Activated T-cell treated with anti-CD3 and anti-CD28 coated beads for 1 hour (primary cell): ENCODE measurements around the gene UBTD1.
"Not testable (repeated sequence)": the region's sequence is repeated elsewhere in the genome, so short reads cannot be mapped to it uniquely, and the experiment has no call there.

Experiments
- DNase-seq: peaks from one replicate; pipeline ENCODE4 v3.0.0-alpha.2; 2020; ENCODE audit warnings: low read depth

UBTD1 gene

GRCh38 chr10:97563337-97563736 is 64.6 kb downstream of the UBTD1 start:
- DNase-seq, result no peak

GRCh38 chr10:97564776-97565175 is 66.1 kb downstream of the UBTD1 start:
- no peak for DNase-seq

- no peak for DNase-seq
Observed at GRCh38 chr10:97566336-97566996, 67.7 kb downstream of the UBTD1 start.

DNA sequence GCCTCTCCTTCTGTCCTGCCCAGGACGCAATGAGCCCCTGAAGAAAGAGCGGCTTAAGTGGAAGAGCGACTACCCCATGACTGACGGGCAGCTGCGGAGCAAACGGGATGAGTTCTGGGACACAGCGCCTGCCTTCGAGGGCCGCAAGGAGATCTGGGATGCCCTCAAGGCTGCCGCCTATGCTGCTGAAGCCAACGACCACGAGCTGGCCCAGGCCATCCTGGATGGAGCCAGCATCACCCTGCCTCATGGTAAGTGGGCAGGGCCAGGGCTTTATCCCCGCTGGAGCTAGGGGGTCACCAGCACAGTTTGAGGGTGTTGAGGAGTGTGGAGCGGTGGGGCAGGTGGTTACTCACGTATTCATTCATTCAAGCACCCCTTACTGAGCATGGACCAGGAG is 69.2 kb downstream of the UBTD1 start:
- no peak for DNase-seq

- DNase-seq, result no peak
Observed at GRCh38 chr10:97570146-97570788, 71.5 kb downstream of the UBTD1 start.

DNA sequence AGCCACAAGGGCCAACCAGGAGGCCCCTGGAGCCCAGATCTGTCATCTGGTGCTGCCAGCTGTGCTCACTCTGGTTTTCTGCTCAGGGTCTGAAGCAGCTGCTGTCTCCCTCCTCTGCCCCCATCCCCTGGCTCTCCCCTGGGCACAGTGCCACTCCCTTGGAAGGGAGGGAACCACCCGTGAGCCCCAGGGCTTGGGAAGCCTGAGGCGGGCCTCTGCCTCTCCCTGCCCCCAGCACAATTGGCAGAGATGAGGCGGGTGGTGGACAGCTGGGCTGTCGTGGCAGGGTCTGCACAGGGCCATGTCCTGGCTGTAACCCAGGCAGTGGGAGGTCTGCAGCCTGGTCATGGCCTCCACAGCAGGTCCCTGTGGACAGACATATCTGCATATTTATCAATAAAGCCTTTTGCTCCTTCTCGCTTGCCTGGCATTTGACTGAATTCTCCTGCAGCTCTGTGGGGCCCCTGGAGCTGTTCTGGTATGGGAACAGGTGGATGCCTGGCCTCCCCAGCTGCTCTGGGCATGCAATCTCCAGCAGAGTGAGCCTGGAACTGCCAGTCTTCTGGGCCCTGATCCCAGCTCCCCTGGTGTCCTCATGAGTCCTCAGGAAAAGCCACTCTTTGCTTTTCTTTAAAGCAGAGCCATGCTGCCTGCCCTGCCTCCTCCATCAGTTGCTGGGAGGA is 72.2 kb downstream of the UBTD1 start:
- DNase-seq, result no peak

- no peak for DNase-seq
Observed at GRCh38 chr10:97571622-97572021, 72.9 kb downstream of the UBTD1 start.

DNA sequence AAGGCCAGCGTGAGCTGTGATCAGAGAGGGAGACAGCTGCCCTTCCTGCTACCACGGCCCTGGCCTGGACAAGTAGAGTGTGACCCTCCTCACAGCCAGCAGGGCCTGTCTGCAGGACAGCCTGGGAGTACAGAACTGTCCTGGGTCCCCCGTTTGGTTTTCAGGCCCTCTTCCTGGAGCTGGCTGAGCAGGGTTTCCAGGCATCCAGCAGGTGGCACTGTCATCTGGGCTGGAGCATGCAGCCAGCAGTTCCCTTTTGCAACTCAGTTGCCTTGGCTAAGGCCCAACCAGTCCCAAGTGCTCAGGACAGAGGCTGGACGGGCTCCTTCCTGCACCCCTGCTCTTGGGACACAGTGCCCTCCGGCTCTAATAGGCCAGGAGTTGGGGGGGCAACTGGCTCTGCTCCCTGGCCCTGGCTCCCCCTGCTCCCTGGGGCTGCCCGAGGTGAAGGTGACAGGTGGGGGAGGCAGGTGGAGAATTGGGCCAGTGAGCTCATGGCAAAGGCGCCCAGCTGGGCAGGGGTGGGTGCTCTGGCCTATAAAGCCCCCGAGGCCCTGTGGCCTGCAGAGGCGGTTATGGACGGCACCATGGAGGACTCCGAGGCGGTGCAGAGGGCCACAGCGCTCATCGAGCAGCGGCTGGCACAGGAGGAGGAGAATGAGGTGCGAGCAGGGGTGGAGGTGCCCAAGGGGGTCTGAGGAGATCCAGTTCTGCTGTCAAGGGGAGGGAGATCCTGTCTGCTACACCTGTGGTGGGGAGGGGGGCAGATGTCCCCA is 73.7 kb downstream of the UBTD1 start, which contains the start of gene ANKRD2:
Gene ANKRD2 (plus strand): TSS at position 566 of the 776 bp plus-strand sequence. CDS start 10 bp downstream, at position 576.
- peak; percentile 34 for DNase-seq

- DNase-seq, result no peak
Observed at GRCh38 chr10:97573021-97573420, 74.3 kb downstream of the UBTD1 start.

GRCh38 chr10:97573672-97574071 is 74.9 kb downstream of the UBTD1 start:
- DNase-seq, result no peak

DNA sequence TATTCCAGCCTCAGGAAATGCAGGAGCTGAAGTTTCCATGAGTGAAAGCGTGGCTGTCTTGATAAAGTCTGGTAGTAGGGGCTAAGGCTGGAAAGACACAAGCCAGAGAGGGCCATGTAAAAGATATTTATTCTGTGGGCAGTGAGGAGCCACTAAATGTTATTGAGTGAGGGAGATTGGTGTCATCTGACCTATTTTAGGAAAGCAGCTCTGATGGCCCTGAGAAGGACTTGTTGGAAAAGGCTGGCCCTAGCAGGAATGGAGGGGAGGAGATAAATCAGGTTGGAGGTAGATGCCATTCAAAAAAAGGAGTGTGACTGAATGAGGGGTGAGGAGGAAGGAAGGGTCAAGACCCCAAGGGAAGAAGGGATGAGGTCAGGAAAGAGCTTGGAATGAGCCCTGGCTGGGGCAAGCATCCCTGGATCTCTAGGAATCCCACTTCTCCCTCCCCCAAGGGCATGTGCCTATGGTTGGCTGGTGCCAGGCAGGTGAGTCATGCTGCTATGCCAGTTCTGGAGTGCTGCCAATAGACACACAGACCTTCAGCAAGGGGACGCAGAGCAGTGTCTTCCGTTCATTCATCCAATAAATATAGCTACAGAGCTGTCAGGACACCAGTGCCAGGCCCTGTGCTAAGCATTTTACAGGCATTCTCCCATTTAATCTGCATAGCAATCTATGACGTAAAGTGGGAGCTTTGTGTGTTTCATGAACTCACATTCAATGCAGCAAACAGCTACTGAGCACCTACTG is 75.8 kb downstream of the UBTD1 start:
- DNase-seq, result no peak

DNA sequence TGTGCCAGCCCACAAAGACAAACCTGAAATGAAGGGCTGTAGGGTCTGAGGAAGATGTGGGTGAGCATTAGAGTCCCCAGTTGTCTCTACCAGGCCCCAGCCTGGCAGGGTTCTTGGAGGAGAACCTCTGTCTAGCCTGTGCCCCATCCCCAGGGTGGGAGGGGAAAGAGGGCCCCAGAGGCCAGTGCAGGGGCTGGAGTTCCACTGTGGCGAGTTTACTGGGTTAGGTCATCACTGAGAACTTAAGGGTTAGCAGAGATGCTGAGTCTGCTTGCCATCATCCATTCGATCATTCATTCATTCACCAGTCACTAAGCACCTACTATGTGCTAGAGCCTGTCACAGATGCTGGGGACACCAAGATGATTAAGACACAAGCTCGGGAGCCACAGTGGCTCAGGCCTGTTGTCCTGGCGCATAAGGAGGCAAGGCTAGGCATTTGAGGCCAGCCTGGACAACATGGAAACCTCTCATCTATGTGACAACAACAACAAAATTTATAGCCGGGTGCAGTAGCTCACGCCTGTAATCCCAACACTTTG is 76.5 kb downstream of the UBTD1 start:
- no peak for DNase-seq

DNA sequence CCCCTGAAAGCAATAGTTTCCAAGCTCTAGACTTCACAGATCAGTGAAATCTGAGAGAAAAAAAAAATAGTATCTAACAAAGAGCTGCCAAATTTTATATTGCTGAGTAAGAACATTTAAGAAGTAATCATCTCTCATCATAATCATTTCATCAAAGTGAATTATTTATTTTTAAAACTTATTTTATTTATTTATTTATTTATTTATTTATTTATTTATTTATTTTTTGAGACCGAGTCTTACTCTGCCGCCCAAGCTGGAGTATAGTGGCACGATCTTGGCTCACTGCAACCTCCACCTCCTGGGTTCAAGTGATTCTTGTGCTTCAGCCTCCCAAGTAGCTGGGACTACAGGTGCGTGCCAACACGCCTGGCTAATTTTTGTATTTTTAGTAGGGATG is 77.8 kb downstream of the UBTD1 start:
- not testable (repeated sequence) for DNase-seq

DNA sequence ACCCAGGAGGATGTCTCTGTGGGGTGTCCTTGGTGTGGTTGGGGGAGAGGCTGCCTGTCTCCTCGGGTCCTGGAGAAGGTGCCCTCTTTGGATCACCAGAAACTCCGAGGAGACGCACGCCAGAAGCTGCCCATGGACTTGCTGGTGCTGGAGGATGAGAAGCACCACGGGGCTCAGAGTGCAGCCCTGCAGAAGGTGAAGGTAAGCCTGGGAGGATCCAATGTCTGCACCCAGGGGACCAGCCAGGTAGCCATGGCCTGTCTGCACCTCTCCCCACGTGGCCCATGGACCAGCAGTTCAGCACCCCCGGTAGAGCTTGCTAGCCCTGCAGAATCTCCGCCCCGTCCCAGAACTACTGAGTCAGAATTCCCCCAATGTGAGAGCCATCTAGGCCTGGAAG is 79.0 kb downstream of the UBTD1 start:
- no peak for DNase-seq

DNA sequence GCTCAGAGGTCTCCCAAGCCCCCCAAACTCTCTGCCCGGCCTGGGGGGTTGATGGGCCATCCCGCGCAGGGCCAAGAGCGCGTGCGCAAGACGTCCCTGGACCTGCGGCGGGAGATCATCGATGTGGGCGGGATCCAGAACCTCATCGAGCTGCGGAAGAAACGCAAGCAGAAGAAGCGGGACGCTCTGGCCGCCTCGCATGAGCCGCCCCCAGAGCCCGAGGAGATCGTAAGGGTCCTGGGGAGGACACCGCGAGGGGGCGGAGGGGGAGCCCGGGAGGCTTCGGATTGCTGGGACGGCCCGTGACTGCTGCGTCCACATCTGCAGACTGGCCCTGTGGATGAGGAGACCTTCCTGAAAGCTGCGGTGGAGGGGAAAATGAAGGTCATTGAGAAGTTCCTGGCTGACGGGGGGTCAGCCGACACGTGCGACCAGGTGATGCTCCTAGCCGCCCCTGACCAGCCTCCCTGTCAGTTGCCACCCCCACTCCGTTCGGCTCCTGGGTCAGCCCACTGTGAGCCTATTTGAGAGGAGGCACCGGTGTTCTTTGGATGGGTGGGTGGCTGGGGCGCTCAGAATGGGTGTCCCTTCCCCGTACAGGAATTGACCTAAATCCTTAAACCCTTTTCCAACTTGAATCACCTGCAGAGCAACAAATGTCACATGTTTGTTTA is 79.6 kb downstream of the UBTD1 start:
- no peak for DNase-seq

GRCh38 chr10:97580421-97581367 is 82.0 kb downstream of the UBTD1 start:
- no peak for DNase-seq

GRCh38 chr10:97582169-97582568 is 83.4 kb downstream of the UBTD1 start:
- DNase-seq, result no peak

DNA sequence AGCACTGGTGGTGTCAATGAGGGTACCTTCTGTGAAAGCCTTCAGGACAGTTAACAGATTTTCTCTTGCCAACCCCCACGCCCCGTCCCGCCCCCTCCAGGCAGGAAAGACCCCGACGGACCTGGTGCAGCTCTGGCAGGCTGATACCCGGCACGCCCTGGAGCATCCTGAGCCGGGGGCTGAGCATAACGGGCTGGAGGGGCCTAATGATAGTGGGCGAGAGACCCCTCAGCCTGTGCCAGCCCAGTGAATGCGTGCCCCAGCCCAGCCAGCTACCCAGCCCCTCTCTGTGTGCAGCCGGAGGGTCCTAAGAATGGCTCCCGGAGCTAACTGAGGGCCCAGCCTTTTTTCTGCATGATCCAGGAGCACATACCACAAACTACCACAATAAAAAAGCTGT is 84.8 kb downstream of the UBTD1 start:
- DNase-seq, result no peak

DNA sequence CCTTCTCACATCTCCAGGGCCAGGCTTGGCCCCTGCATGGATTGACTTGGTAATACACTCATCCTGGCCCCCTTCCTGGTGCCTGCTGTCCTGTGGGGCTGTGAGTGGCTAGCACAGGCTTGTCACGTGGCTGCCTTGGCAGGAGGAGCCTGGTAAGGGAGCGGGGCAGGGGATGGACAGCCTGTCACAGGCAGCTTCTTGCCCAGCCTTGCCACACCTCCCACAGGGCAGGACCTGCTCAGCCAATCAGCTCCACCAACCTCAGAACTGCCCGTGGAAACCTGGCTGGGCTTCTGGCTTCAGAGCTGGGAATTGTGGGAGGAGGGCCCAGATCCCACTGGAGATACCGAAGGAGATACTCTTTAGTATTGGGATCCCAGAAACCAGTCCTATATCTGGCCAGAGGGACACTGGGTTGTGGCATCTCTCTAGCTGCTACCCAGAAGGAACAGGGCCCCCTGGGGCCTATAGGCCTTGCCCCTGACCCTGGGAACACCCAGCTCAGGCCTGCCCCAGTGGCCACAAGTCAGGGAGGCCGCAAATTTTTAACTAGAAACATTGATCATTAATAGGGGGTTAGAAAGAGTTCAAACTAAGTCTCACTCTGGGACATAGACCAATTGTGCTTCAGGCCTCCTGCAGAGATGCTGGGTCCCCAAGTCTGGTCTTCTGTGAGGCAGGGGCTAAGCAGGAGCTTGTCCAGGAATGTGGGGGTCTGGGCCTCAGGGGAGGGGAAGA is 85.5 kb downstream of the UBTD1 start, which contains the start of gene HOGA1:
Gene HOGA1 (plus strand): TSS at position 330 of the 738 bp plus-strand sequence. CDS start 315 bp downstream, at position 645.
- DNase-seq, result no peak
